HepG2 (cell line): ENCODE measurements around the gene RGS14. TPM values are rescaled to one million over a fixed set of nuclear protein-coding genes. Genes with fewer than 3 reads are reported as not detected.

Experiments used
- ATAC-seq: fragments of 200-7000 bp; cut with Tn5 transposase; 3 replicates; pipeline ENCODE4 v1.9.1; 2020; ENCODE audit warnings: mild to moderate bottlenecking, moderate library complexity
- BruUV-seq: library from RNA; stranded (reverse); fragments of 400-500 nt; replicated peaks from 2 replicates; lab custom pipeline; 2021; lab: Mats Ljungman, UMichigan
- CTCF ChIA-PET: fragments of 300-600 bp; formaldehyde crosslinking; extraction: SDS; loops from one replicate; lab custom pipeline; 2021; ENCODE audit warnings: low total read pairs, inconsistent platforms, low intra/inter-chr PET ratio; lab: Yijun Ruan, JAX
- POLR2A ChIA-PET: fragments of 350-600 bp; sonication (Branson Sonifier 250); formaldehyde crosslinking; loops from one replicate; lab custom pipeline; 2020; ENCODE audit warnings: antibody characterized with exemption, inconsistent platforms; lab: Yijun Ruan, JAX
- DNase-seq: peaks from one replicate; pipeline ENCODE4 v3.0.0-alpha.2; 2015; ENCODE audit warnings: low spot score
- FAIRE-seq: peaks from 3 replicates; lab custom pipeline; 2011; peaks lifted over from hg19 to GRCh38; lab: Jason Lieb, UNC
- H2AFZ ChIP-seq: one replicate; pipeline ENCODE4 v1.6.1; 2011; ENCODE audit warnings: low read length, inconsistent platforms
- H3K27ac ChIP-seq: fragments of 300-600 bp; 3 replicates; pipeline ENCODE4 v1.8.0; 2011; ENCODE audit warnings: mixed run types, mild to moderate bottlenecking, mixed read lengths, low read length, inconsistent platforms; ENCODE audit not compliant: insufficient read depth; ENCODE audit errors: extremely low read length
- H3K27me3 ChIP-seq, 2 experiments: fragments of 200-600 bp in 1 of 2; 2 replicates in 1 of 2; 3 replicates in 1 of 2; pipeline versions ENCODE4 v1.6.0 to v1.8.0; 2011; ENCODE audit warnings: low read length in 2 of 2, mild to moderate bottlenecking in 2 of 2, moderate library complexity in 2 of 2, inconsistent platforms in 1 of 2; ENCODE audit not compliant: insufficient read depth in 2 of 2, control insufficient read depth in 1 of 2
- H3K36me3 ChIP-seq, 2 experiments: fragments of 200-600 bp in 1 of 2; replicated peaks in 1 of 2; 2 replicates in 1 of 2; 3 replicates in 1 of 2; pipeline versions ENCODE4 v1.5.1 to v1.8.0; 2011; ENCODE audit warnings: low read length in 2 of 2, inconsistent platforms in 1 of 2; ENCODE audit not compliant: insufficient read depth in 2 of 2, control insufficient read depth in 1 of 2
- H3K4me1 ChIP-seq: 2 replicates; pipeline ENCODE4 v1.5.1; 2012; ENCODE audit warnings: low read length, inconsistent platforms; ENCODE audit not compliant: insufficient read depth
- H3K4me2 ChIP-seq: 2 replicates; pipeline ENCODE4 v1.6.0; 2011; ENCODE audit warnings: low read depth, low read length, inconsistent platforms
- H3K4me3 ChIP-seq, 3 experiments: fragments of 200-600 bp in 1 of 3; sonication (generic), shearing (Covaris generic) in 1 of 3; replicated peaks in 1 of 3; 2 replicates each; pipeline ENCODE4 v1.5.1; 2011 to 2016; ENCODE audit warnings: low read length in 3 of 3, inconsistent platforms in 2 of 3, low read depth in 2 of 3, mild to moderate bottlenecking in 2 of 3, control low read depth in 1 of 3, mixed read lengths in 1 of 3; ENCODE audit not compliant: insufficient read depth in 1 of 3
- H3K79me2 ChIP-seq: one replicate; pipeline ENCODE4 v1.6.1; 2011; ENCODE audit warnings: low read length, inconsistent platforms; ENCODE audit not compliant: insufficient read depth
- H3K9ac ChIP-seq: 2 replicates; pipeline ENCODE4 v1.6.0; 2011; ENCODE audit warnings: mild to moderate bottlenecking, low read depth, low read length, inconsistent platforms; ENCODE audit not compliant: insufficient read depth
- H3K9me3 ChIP-seq: 2 replicates; pipeline ENCODE4 v1.5.1; 2012; ENCODE audit warnings: mild to moderate bottlenecking, low read length
- H4K20me1 ChIP-seq: 2 replicates; pipeline ENCODE4 v1.6.0; 2011; ENCODE audit warnings: inconsistent platforms, mild to moderate bottlenecking, low read length, moderate library complexity; ENCODE audit not compliant: insufficient read depth
- FOSL2 ChIP-seq: sonication (generic); formaldehyde crosslinking; IDR thresholded peaks from 2 replicates; pipeline ENCODE4 v1.4.0; 2020; ENCODE audit warnings: missing genetic modification reagents
- GFI1 ChIP-seq: sonication (generic); formaldehyde crosslinking; IDR thresholded peaks from 2 replicates; pipeline ENCODE4 v1.5.0; 2020; ENCODE audit warnings: missing genetic modification reagents, mild to moderate bottlenecking, borderline replicate concordance
- PPARG ChIP-seq: conservative IDR thresholded peaks from 2 replicates; pipeline ENCODE4 v1.6.1; 2016; ENCODE audit warnings: missing biosample characterization, missing genetic modification reagents
- REXO4 ChIP-seq: sonication (generic); formaldehyde crosslinking; IDR thresholded peaks from 2 replicates; pipeline ENCODE4 v1.8.0; 2022; ENCODE audit warnings: missing genetic modification reagents, mild to moderate bottlenecking, borderline replicate concordance
- SAFB2 ChIP-seq: sonication (generic); formaldehyde crosslinking; IDR thresholded peaks from 2 replicates; pipeline ENCODE4 v1.5.1; 2020; ENCODE audit warnings: missing genetic modification reagents, low read depth, mild to moderate bottlenecking, borderline replicate concordance
- SNAI1 ChIP-seq: sonication (generic); formaldehyde crosslinking; IDR thresholded peaks from 2 replicates; pipeline ENCODE4 v1.5.0; 2020; ENCODE audit warnings: mild to moderate bottlenecking, missing genetic modification reagents, borderline replicate concordance
- SP2 ChIP-seq: sonication (generic); formaldehyde crosslinking; IDR thresholded peaks from 2 replicates; pipeline ENCODE4 v1.5.1; 2020; ENCODE audit warnings: mild to moderate bottlenecking, missing genetic modification reagents
- ZNF430 ChIP-seq: sonication (generic); formaldehyde crosslinking; IDR thresholded peaks from 2 replicates; pipeline ENCODE4 v1.9.0; 2021; ENCODE audit warnings: mild to moderate bottlenecking, missing genetic modification reagents
- ZNF605 ChIP-seq: sonication (generic); formaldehyde crosslinking; IDR thresholded peaks from 2 replicates; pipeline ENCODE4 v1.8.0; 2022; ENCODE audit warnings: mild to moderate bottlenecking, missing genetic modification reagents
- ZNF883 ChIP-seq: sonication (generic); formaldehyde crosslinking; IDR thresholded peaks from 2 replicates; pipeline ENCODE4 v1.5.1; 2020; ENCODE audit warnings: mild to moderate bottlenecking, missing genetic modification reagents; ENCODE audit errors: not compliant biosample characterization
- WGBS: methylation state at CpG from one replicate; pipeline ENCODE4 v1.1.6; 2017; ENCODE audit warnings: low lambda C conversion rate; 5-methylcytosine and 5-hydroxymethylcytosine counted together
- in situ Hi-C: cut with HindIII; loops from 2 replicates; pipeline ENCODE4 v1.10.0; 2017; ENCODE audit warnings: low pct_unique_long_range_greater_than_20kb; ENCODE audit not compliant: extremely low pct_ligation_motif_present
- intact Hi-C: fragments of 100-400 bp; cut with micrococcal nuclease; formaldehyde crosslinking; loops from one replicate; pipeline ENCODE4 v1.10.0; 2022; ENCODE audit not compliant: unreplicated experiment
- polyA plus RNA-seq, 8 experiments: library from polyadenylated mRNA; depleted of rRNA in 3 of 8; stranded (reverse) in 7 of 8; unstranded in 1 of 8; fragments of >200 nt; fragmentation: Illumina TruSeq in 4 of 8; extraction: Trizol in 4 of 8; gene quantifications; 2 replicates each; pipeline versions ENCODE4 v1.2.1 to v1.2.3, GENCODE V29; 2011 to 2016; ENCODE audit warnings: low read depth in 4 of 8, missing spikeins in 1 of 8, mixed read lengths in 1 of 8; ENCODE audit not compliant: insufficient read depth in 1 of 8
- total RNA-seq, 5 experiments: library from RNA; depleted of rRNA; stranded (reverse); fragments of >200 nt; fragmentation: Illumina TruSeq; extraction: Trizol; gene quantifications; 2 replicates each; pipeline ENCODE4 v1.2.3, GENCODE V29; 2016; ENCODE audit warnings: low read depth in 1 of 5
- TF ChIP-seq, protein P1 (sequence below), 2 experiments: sonication (generic) in 1 of 2; formaldehyde crosslinking in 1 of 2; IDR thresholded peaks; 2 replicates each; pipeline versions ENCODE4 v1.4.0 to v1.6.1; 2016 to 2020; ENCODE audit warnings: borderline replicate concordance in 1 of 2, low read depth in 1 of 2, mild to moderate bottlenecking in 1 of 2, missing genetic modification reagents in 1 of 2
- TF ChIP-seq, protein P2 (sequence below): IDR thresholded peaks from 2 replicates; pipeline ENCODE4 v1.6.1; 2016; ENCODE audit warnings: missing compliant biosample characterization, missing genetic modification reagents, borderline replicate concordance
- TF ChIP-seq, protein P3 (sequence below), 2 experiments: sonication (generic) in 1 of 2; formaldehyde crosslinking in 1 of 2; IDR thresholded peaks; 2 replicates each; pipeline versions ENCODE4 v1.4.0 to v1.6.1; 2018 to 2020; ENCODE audit warnings: missing genetic modification reagents in 2 of 2, borderline replicate concordance in 1 of 2, low read depth in 1 of 2, mild to moderate bottlenecking in 1 of 2, missing biosample characterization in 1 of 2
- TF ChIP-seq, protein P4 (sequence below): sonication (generic); formaldehyde crosslinking; IDR thresholded peaks from 2 replicates; pipeline ENCODE4 v1.5.0; 2020; ENCODE audit warnings: missing genetic modification reagents, mild to moderate bottlenecking, borderline replicate concordance

Gene RGS14
- total and polyA plus RNA-seq, 2 of the 13 experiments (the other 11 are each of a cell fraction or from before 2014, with no cell fraction given) = 11.1 to 17.2 TPM

DNA sequence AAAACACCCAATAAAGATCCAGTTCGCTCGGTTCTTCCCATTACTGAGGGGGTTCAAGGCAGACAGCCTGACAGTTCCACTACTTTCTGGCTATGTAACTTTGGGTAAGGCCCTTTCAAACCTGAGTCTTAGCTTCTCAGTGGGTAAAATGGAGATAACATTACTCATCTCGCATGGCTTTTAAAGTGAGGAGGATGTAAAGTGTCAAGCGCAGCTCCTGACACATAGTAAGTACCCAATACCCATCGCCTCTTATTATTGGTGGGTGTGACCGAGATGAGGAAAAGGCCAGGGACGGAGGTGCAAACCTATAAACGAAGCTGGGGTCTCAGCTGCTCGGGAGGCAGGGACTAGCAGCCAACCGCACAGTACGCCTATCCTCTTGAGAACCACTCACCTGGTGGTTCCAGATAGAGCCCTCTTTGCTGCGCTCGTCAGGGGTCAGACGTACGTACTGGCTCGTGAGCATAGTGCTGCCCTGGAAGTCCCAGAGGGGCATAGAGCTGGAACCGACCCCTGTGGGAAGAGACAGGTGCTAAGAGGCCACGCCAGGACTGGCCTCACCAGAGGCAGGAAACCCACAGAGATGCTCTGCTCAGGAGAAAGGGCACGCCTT, 6.8 kb upstream of the RGS14 start:
- FAIRE-seq (no peak), DNase-seq (no peak), ATAC-seq (peak; percentile 18)
- H2AFZ ChIP-seq = no peak overlapping the region
- peak overlapping the region; percentile 94 for H3K4me2 ChIP-seq
- no peaks in the 10 kb centered on the region; a peak in 1 of 5 replicates for H3K27me3 ChIP-seq
- peaks cover 50% of the 10 kb centered on the region for H3K79me2 ChIP-seq
- intact Hi-C loops (no loop called here), in situ Hi-C loops (loop anchor here (25.0 kb wide), 1 partner anchor 814 kb away; the partner anchor contains the start of genes CDHR2 and RNF44)
- 9% methylated on average over 10 of the region's 19 CpGs for WGBS
- peak overlapping the region; percentile 95 for H3K9ac ChIP-seq
- H4K20me1 ChIP-seq = no peaks in the 10 kb centered on the region
- peak overlapping the region; percentile 92 to 98 (median 93) for H3K4me3 ChIP-seq
- ChIA-PET CTCF (no interaction called here), POLR2A (interaction anchor here (1.0 to 6.8 kb wide), 9 partner anchors 15 to 264 kb away, joined by 3 to 84 read pairs (median 10); no protein-coding TSS in a partner anchor)
- H3K36me3 ChIP-seq = peaks cover 6 to 15% of the 10 kb centered on the region in 2 experiments
- H3K27ac ChIP-seq = peak overlapping the region; percentile 94
- no peaks in the 10 kb centered on the region for H3K9me3 ChIP-seq
- peaks cover 79% of the 10 kb centered on the region for H3K4me1 ChIP-seq
- TSS peak; percentile 55 for BruUV-seq
- TF ChIP-seq REXO4 (CRISPR knock-in tag) = no peak
- TF ChIP-seq, protein P1, sequence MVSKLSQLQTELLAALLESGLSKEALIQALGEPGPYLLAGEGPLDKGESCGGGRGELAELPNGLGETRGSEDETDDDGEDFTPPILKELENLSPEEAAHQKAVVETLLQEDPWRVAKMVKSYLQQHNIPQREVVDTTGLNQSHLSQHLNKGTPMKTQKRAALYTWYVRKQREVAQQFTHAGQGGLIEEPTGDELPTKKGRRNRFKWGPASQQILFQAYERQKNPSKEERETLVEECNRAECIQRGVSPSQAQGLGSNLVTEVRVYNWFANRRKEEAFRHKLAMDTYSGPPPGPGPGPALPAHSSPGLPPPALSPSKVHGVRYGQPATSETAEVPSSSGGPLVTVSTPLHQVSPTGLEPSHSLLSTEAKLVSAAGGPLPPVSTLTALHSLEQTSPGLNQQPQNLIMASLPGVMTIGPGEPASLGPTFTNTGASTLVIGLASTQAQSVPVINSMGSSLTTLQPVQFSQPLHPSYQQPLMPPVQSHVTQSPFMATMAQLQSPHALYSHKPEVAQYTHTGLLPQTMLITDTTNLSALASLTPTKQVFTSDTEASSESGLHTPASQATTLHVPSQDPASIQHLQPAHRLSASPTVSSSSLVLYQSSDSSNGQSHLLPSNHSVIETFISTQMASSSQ (IDR thresholded peaks at IDR 0.05; ENCODE audit: low read depth) = no peak
- TF ChIP-seq, protein P1 (CRISPR knock-in tag; IDR thresholded peaks at IDR 0.05; ENCODE audit: borderline replicate concordance) = no peak
- TF ChIP-seq ZNF605 (CRISPR knock-in tag) = 0 out of 2 replicates have a peak, but pooled peaks have one; percentile 26
- TF ChIP-seq, protein P2, sequence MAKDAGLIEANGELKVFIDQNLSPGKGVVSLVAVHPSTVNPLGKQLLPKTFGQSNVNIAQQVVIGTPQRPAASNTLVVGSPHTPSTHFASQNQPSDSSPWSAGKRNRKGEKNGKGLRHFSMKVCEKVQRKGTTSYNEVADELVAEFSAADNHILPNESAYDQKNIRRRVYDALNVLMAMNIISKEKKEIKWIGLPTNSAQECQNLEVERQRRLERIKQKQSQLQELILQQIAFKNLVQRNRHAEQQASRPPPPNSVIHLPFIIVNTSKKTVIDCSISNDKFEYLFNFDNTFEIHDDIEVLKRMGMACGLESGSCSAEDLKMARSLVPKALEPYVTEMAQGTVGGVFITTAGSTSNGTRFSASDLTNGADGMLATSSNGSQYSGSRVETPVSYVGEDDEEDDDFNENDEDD (CRISPR knock-in tag) = no peak
- TF ChIP-seq ZNF430 (CRISPR knock-in tag) = 0 out of 2 replicates have a peak, but pooled peaks have one; percentile 47
- TF ChIP-seq, protein P3, sequence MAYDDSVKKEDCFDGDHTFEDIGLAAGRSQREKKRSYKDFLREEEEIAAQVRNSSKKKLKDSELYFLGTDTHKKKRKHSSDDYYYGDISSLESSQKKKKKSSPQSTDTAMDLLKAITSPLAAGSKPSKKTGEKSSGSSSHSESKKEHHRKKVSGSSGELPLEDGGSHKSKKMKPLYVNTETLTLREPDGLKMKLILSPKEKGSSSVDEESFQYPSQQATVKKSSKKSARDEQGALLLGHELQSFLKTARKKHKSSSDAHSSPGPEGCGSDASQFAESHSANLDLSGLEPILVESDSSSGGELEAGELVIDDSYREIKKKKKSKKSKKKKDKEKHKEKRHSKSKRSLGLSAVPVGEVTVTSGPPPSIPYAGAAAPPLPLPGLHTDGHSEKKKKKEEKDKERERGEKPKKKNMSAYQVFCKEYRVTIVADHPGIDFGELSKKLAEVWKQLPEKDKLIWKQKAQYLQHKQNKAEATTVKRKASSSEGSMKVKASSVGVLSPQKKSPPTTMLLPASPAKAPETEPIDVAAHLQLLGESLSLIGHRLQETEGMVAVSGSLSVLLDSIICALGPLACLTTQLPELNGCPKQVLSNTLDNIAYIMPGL (CRISPR knock-in tag; IDR thresholded peaks at IDR 0.05; ENCODE audit: borderline replicate concordance in 1 of 2, low read depth in 1 of 2) = no peak
- no peak for TF ChIP-seq SP2
- TF ChIP-seq FOSL2 (CRISPR knock-in tag) = no peak
- TF ChIP-seq, protein P4, sequence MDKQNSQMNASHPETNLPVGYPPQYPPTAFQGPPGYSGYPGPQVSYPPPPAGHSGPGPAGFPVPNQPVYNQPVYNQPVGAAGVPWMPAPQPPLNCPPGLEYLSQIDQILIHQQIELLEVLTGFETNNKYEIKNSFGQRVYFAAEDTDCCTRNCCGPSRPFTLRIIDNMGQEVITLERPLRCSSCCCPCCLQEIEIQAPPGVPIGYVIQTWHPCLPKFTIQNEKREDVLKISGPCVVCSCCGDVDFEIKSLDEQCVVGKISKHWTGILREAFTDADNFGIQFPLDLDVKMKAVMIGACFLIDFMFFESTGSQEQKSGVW = no peak
- 0 out of 2 replicates have a peak, but pooled peaks have one; percentile 1 for TF ChIP-seq SNAI1 (CRISPR knock-in tag)
- TF ChIP-seq GFI1 (CRISPR knock-in tag) = peak; percentile 30; the same call in 1 of the 2 replicates
- 0 out of 2 replicates have a peak, but pooled peaks have one; percentile 12 for TF ChIP-seq SAFB2
- peak; percentile 28 for TF ChIP-seq ZNF883
- no peak for TF ChIP-seq PPARG (CRISPR knock-in tag)
